MM.1S (cell line): Measurements from ENCODE around the gene PRKG2.

Experiments
- DNase-seq: peaks from one replicate; pipeline ENCODE4 v3.0.0-alpha.2; 2015
- H2AFZ ChIP-seq: fragments of 300-600 bp; sonication (generic); 2 replicates; pipeline ENCODE4 v1.6.0; 2016; ENCODE audit warnings: antibody characterized with exemption, low read length
- H3F3A ChIP-seq: fragments of 300-600 bp; sonication (generic); 2 replicates; pipeline ENCODE4 v1.6.1; 2016; ENCODE audit warnings: mild to moderate bottlenecking, antibody characterized with exemption, low read length, moderate library complexity, mixed read lengths; ENCODE audit not compliant: insufficient read depth
- H3K27ac ChIP-seq: fragments of 300-600 bp; sonication (generic); 2 replicates; pipeline ENCODE4 v1.5.1; 2016; ENCODE audit warnings: mild to moderate bottlenecking, low read length
- H3K27me3 ChIP-seq: fragments of 300-600 bp; sonication (generic); replicated peaks from 2 replicates; pipeline ENCODE4 v1.6.0; 2016; ENCODE audit warnings: low read length; ENCODE audit not compliant: insufficient read depth
- H3K36me3 ChIP-seq: fragments of 300-600 bp; sonication (generic); replicated peaks from 2 replicates; pipeline ENCODE4 v1.6.1; 2016; ENCODE audit warnings: mild to moderate bottlenecking, low read length, mixed read lengths; ENCODE audit not compliant: insufficient read depth
- H3K4me1 ChIP-seq: fragments of 300-600 bp; sonication (generic); 2 replicates; pipeline ENCODE4 v1.6.1; 2016; ENCODE audit warnings: low read length, mixed read lengths
- H3K4me2 ChIP-seq: fragments of 300-600 bp; sonication (generic); 2 replicates; pipeline ENCODE4 v1.6.0; 2016; ENCODE audit warnings: low read depth, low read length
- H3K4me3 ChIP-seq: fragments of 300-600 bp; sonication (generic); 2 replicates; pipeline ENCODE4 v1.5.1; 2016; ENCODE audit warnings: low read length, mixed read lengths
- H3K79me2 ChIP-seq: fragments of 300-600 bp; sonication (generic); 2 replicates; pipeline ENCODE4 v1.6.1; 2016; ENCODE audit warnings: mixed run types, low read length, mixed read lengths
- H3K9ac ChIP-seq: fragments of 300-600 bp; sonication (generic); 2 replicates; pipeline ENCODE4 v1.6.1; 2016; ENCODE audit warnings: low read length, mixed read lengths
- H3K9me2 ChIP-seq: fragments of 300-600 bp; sonication (generic); replicated peaks from 2 replicates; pipeline ENCODE4 v1.6.1; 2016; ENCODE audit warnings: mild to moderate bottlenecking, low read length, mixed read lengths; ENCODE audit not compliant: insufficient read depth
- H3K9me3 ChIP-seq: fragments of 300-600 bp; sonication (generic); replicated peaks from 2 replicates; pipeline ENCODE4 v1.6.1; 2016; ENCODE audit warnings: mild to moderate bottlenecking, low read length, mixed read lengths; ENCODE audit not compliant: insufficient read depth
- H4K20me1 ChIP-seq: fragments of 300-600 bp; sonication (generic); 2 replicates; pipeline ENCODE4 v1.6.1; 2016; ENCODE audit warnings: mild to moderate bottlenecking, low read length, moderate library complexity, mixed read lengths; ENCODE audit not compliant: insufficient read depth
- CTCF ChIP-seq: fragments of 300-600 bp; sonication (generic); IDR thresholded peaks from 2 replicates; pipeline ENCODE4 v1.5.1; 2016; ENCODE audit warnings: antibody characterized with exemption, low read length, mixed read lengths
- EZH2 ChIP-seq: fragments of 300-600 bp; sonication (generic); optimal IDR thresholded peaks from 2 replicates; pipeline ENCODE3; 2017; ENCODE audit warnings: low read depth, mild to moderate bottlenecking, antibody characterized with exemption, low read length, mixed read lengths
- EZH2phosphoT487 ChIP-seq: fragments of 300-600 bp; sonication (generic); IDR thresholded peaks from 2 replicates; pipeline ENCODE4 v1.6.1; 2018; ENCODE audit warnings: antibody characterized with exemption, low read length

Gene PRKG2

GRCh38 chr4:81084634-81085033 is 130.4 kb downstream of the PRKG2 start:
- H3K9ac ChIP-seq, result no peak overlapping the region
- TF ChIP-seq CTCF (no peak), EZH2phosphoT487 (no peak), EZH2 (no peak)
- H3K9me2 ChIP-seq, result no peaks in the 10 kb centered on the region
- H4K20me1 ChIP-seq, result no peaks in the 10 kb centered on the region
- H3K4me2 ChIP-seq, result no peak overlapping the region
- DNase-seq, result no peak
- H3F3A ChIP-seq, result no peaks in the 10 kb centered on the region
- H3K4me3 ChIP-seq, result no peak overlapping the region
- H3K4me1 ChIP-seq, result no peaks in the 10 kb centered on the region
- no peak overlapping the region for H2AFZ ChIP-seq
- H3K27me3 ChIP-seq, result no peaks in the 10 kb centered on the region
- H3K27ac ChIP-seq, result no peak overlapping the region
- H3K79me2 ChIP-seq, result no peaks in the 10 kb centered on the region
- no peaks in the 10 kb centered on the region for H3K9me3 ChIP-seq
- H3K36me3 ChIP-seq, result no peaks in the 10 kb centered on the region

- H3K4me2 ChIP-seq, result no peak overlapping the region
- no peak for DNase-seq
- no peak overlapping the region for H3K9ac ChIP-seq
- H4K20me1 ChIP-seq, result no peaks in the 10 kb centered on the region
- no peak overlapping the region for H2AFZ ChIP-seq
- H3K4me1 ChIP-seq, result no peaks in the 10 kb centered on the region
- H3K79me2 ChIP-seq, result no peaks in the 10 kb centered on the region
- no peak overlapping the region for H3K4me3 ChIP-seq
- no peaks in the 10 kb centered on the region for H3K27me3 ChIP-seq
- H3K9me2 ChIP-seq, result no peaks in the 10 kb centered on the region
- H3F3A ChIP-seq, result no peaks in the 10 kb centered on the region
- H3K9me3 ChIP-seq, result no peaks in the 10 kb centered on the region
- no peaks in the 10 kb centered on the region for H3K36me3 ChIP-seq
- no peak for TF ChIP-seq CTCF
- no peak for TF ChIP-seq EZH2phosphoT487
- no peak for TF ChIP-seq EZH2
- H3K27ac ChIP-seq, result no peak overlapping the region
These were observed 131.0 kb downstream of the PRKG2 start for GRCh38 chr4:81084029-81084428.

DNA sequence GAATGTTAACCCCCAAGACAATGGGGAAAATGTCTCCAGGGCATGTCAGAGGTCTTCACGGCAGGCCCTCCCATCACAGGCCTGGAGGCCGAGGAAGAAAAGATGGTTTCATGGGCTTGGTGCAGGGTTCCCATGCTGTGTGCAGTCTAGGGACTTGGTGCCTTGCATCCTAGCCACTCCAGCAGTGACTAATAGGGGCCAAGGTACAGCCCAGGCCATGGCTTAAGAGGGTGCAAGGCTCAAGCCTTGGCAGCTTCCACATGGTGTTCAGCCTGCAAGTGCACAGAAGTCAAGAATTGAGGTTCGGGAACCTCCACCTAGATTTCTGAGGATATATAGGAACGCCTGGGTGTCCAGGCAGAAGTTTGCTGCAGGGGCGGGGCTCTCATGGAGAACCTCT is 133.9 kb downstream of the PRKG2 start:
- no peaks in the 10 kb centered on the region for H3F3A ChIP-seq
- H3K4me1 ChIP-seq, result no peaks in the 10 kb centered on the region
- no peaks in the 10 kb centered on the region for H3K27me3 ChIP-seq
- no peak overlapping the region for H3K4me3 ChIP-seq
- no peaks in the 10 kb centered on the region for H3K79me2 ChIP-seq
- no peak overlapping the region for H3K4me2 ChIP-seq
- DNase-seq, result no peak
- no peak overlapping the region for H2AFZ ChIP-seq
- H3K9ac ChIP-seq, result no peak overlapping the region
- H3K9me3 ChIP-seq, result no peaks in the 10 kb centered on the region
- TF ChIP-seq EZH2phosphoT487 (no peak), CTCF (no peak), EZH2 (no peak)
- H4K20me1 ChIP-seq, result no peaks in the 10 kb centered on the region
- H3K9me2 ChIP-seq, result no peaks in the 10 kb centered on the region
- no peaks in the 10 kb centered on the region for H3K36me3 ChIP-seq
- no peak overlapping the region for H3K27ac ChIP-seq
